Naive B cell (primary cell): ENCODE measurements around the gene PTCD2. TPM values are rescaled to one million over a fixed set of nuclear protein-coding genes. Genes with fewer than 3 reads are reported as not detected.
"Not testable (repeated sequence)": the region's sequence is repeated elsewhere in the genome, so short reads cannot be mapped to it uniquely, and the experiment has no call there.

Experiments
- ATAC-seq, 2 donors: fragments of 150-1000 bp; cut with Tn5 transposase; 2 replicates each; pipeline ENCODE4 v1.10.0; 2021; ENCODE audit warnings: low read depth in 2 of 2, mild to moderate bottlenecking in 2 of 2, moderate library complexity in 2 of 2
- DNase-seq: peaks from one replicate; pipeline ENCODE4 v3.0.0; 2022
- H3K27ac Mint-ChIP-seq, 6 donors: one replicate each; pipeline ENCODE4 v1.8.0; 2020 to 2022; ENCODE audit warnings: mild to moderate bottlenecking in 6 of 6, mixed read lengths in 6 of 6, moderate library complexity in 5 of 6, inconsistent platforms in 2 of 6
- H3K27me3 Mint-ChIP-seq, 3 donors: one replicate each; pipeline ENCODE4 v1.8.0; 2021 to 2022; ENCODE audit warnings: mixed read lengths in 3 of 3, mild to moderate bottlenecking in 1 of 3
- H3K36me3 Mint-ChIP-seq, 2 donors: one replicate each; pipeline ENCODE4 v1.8.0; 2020 to 2022; ENCODE audit warnings: mixed read lengths in 2 of 2, inconsistent platforms in 1 of 2, mild to moderate bottlenecking in 1 of 2
- H3K4me1 Mint-ChIP-seq, 3 donors: one replicate each; pipeline ENCODE4 v1.8.0; 2020 to 2022; ENCODE audit warnings: mixed read lengths in 3 of 3, inconsistent platforms in 1 of 3, mild to moderate bottlenecking in 1 of 3, moderate library complexity in 1 of 3
- H3K4me3 Mint-ChIP-seq, 8 donors: one replicate each; pipeline ENCODE4 v1.8.0; 2020 to 2022; ENCODE audit warnings: mild to moderate bottlenecking in 8 of 8, mixed read lengths in 8 of 8, moderate library complexity in 8 of 8, inconsistent platforms in 2 of 8
- H3K9me3 Mint-ChIP-seq, 7 donors: one replicate each; pipeline ENCODE4 v1.8.0; 2020 to 2022; ENCODE audit warnings: mixed read lengths in 7 of 7, mild to moderate bottlenecking in 5 of 7, inconsistent platforms in 2 of 7, moderate library complexity in 1 of 7
- polyA plus RNA-seq, 6 donors: library from polyadenylated mRNA; unstranded; fragments of 300-500 nt; fragmentation: Illumina TruSeq; gene quantifications; one replicate each; pipeline ENCODE4 v1.2.3, GENCODE V29; 2021; ENCODE audit warnings: low read depth in 6 of 6

PTCD2 gene
- polyA plus RNA-seq, 6 donors from 2014 or later: 0.11 to 5.8 (median 4.6) TPM

DNA sequence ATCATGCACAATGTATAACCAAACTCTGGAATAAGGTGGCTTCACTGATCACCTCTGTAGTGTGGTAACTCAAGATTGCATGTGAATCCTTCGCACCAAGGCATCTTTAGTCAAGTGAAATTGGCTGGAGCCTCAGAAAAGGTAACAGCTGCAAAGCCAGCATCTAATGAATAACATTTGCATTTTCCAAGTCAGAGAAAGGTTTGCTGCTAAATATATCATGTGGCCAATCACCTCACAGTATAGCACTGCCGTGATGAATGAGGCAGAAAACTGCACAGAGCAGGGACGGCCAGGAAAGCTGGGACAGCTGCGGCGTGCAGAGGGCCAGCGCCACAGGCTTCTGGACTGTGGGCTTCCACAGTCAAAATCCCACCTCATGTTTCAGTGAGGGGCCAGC lies 18.6 kb upstream of the PTCD2 start:
- peak; percentile 33 to 55 for ATAC-seq
- DNase-seq: no peak
- Mint-ChIP-seq H3K27ac (peak overlapping the region in 4 of 6 donors; percentile 43 to 97 (median 82)), H3K27me3 (no peaks in the 10 kb centered on the region), H3K4me3 (peak overlapping the region in 3 of 8 donors; percentile 2 to 21 (median 20)), H3K9me3 (peaks cover 0 to 6% (median 0%) of the 10 kb centered on the region in 7 donors), H3K36me3 (peaks cover 6 to 8% of the 10 kb centered on the region in 2 donors), H3K4me1 (peaks cover 52 to 68% (median 59%) of the 10 kb centered on the region in 3 donors)

- Mint-ChIP-seq H3K9me3 (peaks cover 0 to 6% (median 0%) of the 10 kb centered on the region in 7 donors), H3K27ac (peak overlapping the region in 4 of 6 donors; percentile 52 to 88 (median 68)), H3K27me3 (no peaks in the 10 kb centered on the region), H3K4me1 (peaks cover 52 to 72% (median 60%) of the 10 kb centered on the region in 3 donors), H3K4me3 (peak overlapping the region in 2 of 8 donors; percentile 2 to 29), H3K36me3 (peaks cover 6 to 8% of the 10 kb centered on the region in 2 donors)
- no peak for ATAC-seq
- no peak for DNase-seq
Measured at GRCh38 chr5:72302171-72302570, 18.0 kb upstream of the PTCD2 start.

GRCh38 chr5:72305194-72306142 lies 14.7 kb upstream of the PTCD2 start:
- Mint-ChIP-seq H3K4me3 (peak overlapping the region in 3 of 8 donors; percentile 20 to 93 (median 35)), H3K27ac (peak overlapping the region in 5 of 6 donors; percentile 49 to 89 (median 74)), H3K27me3 (no peaks in the 10 kb centered on the region), H3K36me3 (peaks cover 3 to 5% of the 10 kb centered on the region in 2 donors), H3K9me3 (no peaks in the 10 kb centered on the region), H3K4me1 (peaks cover 41 to 60% (median 46%) of the 10 kb centered on the region in 3 donors)
- ATAC-seq (no peak), DNase-seq (no peak)

- peaks cover 31 to 42% (median 34%) of the 10 kb centered on the region in 3 donors for H3K4me1 Mint-ChIP-seq
- no peaks in the 10 kb centered on the region for H3K27me3 Mint-ChIP-seq
- peak overlapping the region; percentile 88 to 96 (median 94) for H3K4me3 Mint-ChIP-seq
- DNase-seq (no peak), ATAC-seq (no peak)
- H3K36me3 Mint-ChIP-seq: peaks cover 0 to 6% of the 10 kb centered on the region in 2 donors
- H3K27ac Mint-ChIP-seq: peak overlapping the region; percentile 90 to 98 (median 97)
- no peaks in the 10 kb centered on the region for H3K9me3 Mint-ChIP-seq
Measured at GRCh38 chr5:72307573-72307967, 12.6 kb upstream of the PTCD2 start.

DNA sequence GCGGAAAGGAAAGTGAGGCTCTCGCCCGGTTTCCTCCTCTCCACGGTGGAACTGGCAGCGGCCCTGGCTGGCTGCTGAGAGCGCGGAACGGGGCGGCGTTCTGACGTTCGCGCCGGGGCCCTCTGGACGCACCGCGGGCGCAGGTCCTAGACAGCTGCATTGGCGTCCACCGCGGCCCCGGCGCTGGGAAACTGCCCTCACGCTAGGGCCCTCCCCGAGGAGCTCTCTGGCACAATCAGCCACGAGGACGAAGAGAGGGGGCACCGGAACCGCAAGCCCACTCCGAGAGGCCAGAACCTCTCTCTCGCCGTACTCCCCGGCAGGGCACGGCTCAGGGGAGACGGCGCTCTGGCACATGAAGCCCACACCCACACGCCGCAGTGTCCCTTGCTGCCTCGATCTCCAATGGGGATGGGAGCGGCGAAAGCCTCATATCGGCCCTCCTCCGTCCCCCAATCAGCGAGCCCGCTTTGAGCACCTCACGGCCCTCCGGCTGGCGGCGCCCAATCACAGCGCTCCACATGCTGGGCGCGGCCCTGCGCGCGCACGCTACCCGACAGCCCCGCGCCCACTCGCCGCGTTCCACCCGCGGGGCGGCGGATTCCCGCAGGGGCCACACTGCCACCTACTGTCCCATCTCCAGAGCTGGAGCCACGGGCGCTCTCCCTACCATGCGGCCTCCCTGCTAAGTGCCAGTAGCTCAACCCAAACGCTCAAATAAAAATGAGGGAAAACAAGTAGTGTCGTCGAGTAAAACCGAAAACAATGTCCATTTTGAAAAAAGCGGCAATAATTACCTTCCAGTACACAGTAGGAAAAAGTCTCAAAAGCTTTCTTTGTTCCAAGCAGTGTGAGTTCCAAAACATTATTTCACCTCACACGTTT lies 12.0 kb upstream of the PTCD2 start:
- Mint-ChIP-seq H3K27ac (peak overlapping the region; percentile 90 to 98 (median 97)), H3K4me3 (peak overlapping the region; percentile 88 to 96 (median 94)), H3K27me3 (no peaks in the 10 kb centered on the region), H3K4me1 (peaks cover 26 to 41% (median 30%) of the 10 kb centered on the region in 3 donors), H3K9me3 (no peaks in the 10 kb centered on the region), H3K36me3 (peaks cover 4 to 6% of the 10 kb centered on the region in 2 donors)
- peak; percentile 97 for DNase-seq
- ATAC-seq: peak; percentile 91 to 94

GRCh38 chr5:72308853-72309191 lies 11.4 kb upstream of the PTCD2 start:
- ATAC-seq: no peak
- H3K4me1 Mint-ChIP-seq: peaks cover 24 to 35% (median 28%) of the 10 kb centered on the region in 3 donors
- peak overlapping the region in 5 of 6 donors; percentile 69 to 98 (median 97) for H3K27ac Mint-ChIP-seq
- peaks cover 4 to 6% of the 10 kb centered on the region in 2 donors for H3K36me3 Mint-ChIP-seq
- peak overlapping the region in 6 of 8 donors; percentile 88 to 96 (median 92) for H3K4me3 Mint-ChIP-seq
- DNase-seq: no peak
- no peaks in the 10 kb centered on the region for H3K9me3 Mint-ChIP-seq
- no peaks in the 10 kb centered on the region for H3K27me3 Mint-ChIP-seq

- DNase-seq (no peak), ATAC-seq (no peak)
- H3K4me3 Mint-ChIP-seq: no peak overlapping the region
- peaks cover 6 to 9% of the 10 kb centered on the region in 2 donors for H3K36me3 Mint-ChIP-seq
- H3K27me3 Mint-ChIP-seq: no peaks in the 10 kb centered on the region
- no peak overlapping the region for H3K27ac Mint-ChIP-seq
- H3K9me3 Mint-ChIP-seq: no peaks in the 10 kb centered on the region
- H3K4me1 Mint-ChIP-seq: peaks cover 11 to 16% (median 15%) of the 10 kb centered on the region in 3 donors
Measured at GRCh38 chr5:72313141-72313540, 7.0 kb upstream of the PTCD2 start.

GRCh38 chr5:72314571-72315172 lies 5.5 kb upstream of the PTCD2 start:
- Mint-ChIP-seq H3K4me3 (peak overlapping the region in 1 of 8 donors; percentile 71), H3K27me3 (no peaks in the 10 kb centered on the region)
- no peak for DNase-seq

GRCh38 chr5:72319435-72319975 lies 668 bp upstream of the PTCD2 start:
- Mint-ChIP-seq H3K4me1 (peaks cover 17 to 35% (median 27%) of the 10 kb centered on the region in 3 donors), H3K4me3 (peak overlapping the region; percentile 97 to 99 (median 98)), H3K36me3 (peaks cover 11 to 17% of the 10 kb centered on the region in 2 donors), H3K27ac (peak overlapping the region; percentile 81 to 99 (median 94))
- not testable (repeated sequence) for H3K9me3 Mint-ChIP-seq, DNase-seq, ATAC-seq, H3K27me3 Mint-ChIP-seq

More at GRCh38 chr5:72314571-72315172, 5.5 kb upstream of the PTCD2 start:
- no peak for ATAC-seq
- Mint-ChIP-seq H3K27ac (peak overlapping the region in 1 of 6 donors; percentile 41), H3K4me1 (peaks cover 11 to 24% (median 17%) of the 10 kb centered on the region in 3 donors), H3K9me3 (no peaks in the 10 kb centered on the region), H3K36me3 (peaks cover 7 to 9% of the 10 kb centered on the region in 2 donors)

DNA sequence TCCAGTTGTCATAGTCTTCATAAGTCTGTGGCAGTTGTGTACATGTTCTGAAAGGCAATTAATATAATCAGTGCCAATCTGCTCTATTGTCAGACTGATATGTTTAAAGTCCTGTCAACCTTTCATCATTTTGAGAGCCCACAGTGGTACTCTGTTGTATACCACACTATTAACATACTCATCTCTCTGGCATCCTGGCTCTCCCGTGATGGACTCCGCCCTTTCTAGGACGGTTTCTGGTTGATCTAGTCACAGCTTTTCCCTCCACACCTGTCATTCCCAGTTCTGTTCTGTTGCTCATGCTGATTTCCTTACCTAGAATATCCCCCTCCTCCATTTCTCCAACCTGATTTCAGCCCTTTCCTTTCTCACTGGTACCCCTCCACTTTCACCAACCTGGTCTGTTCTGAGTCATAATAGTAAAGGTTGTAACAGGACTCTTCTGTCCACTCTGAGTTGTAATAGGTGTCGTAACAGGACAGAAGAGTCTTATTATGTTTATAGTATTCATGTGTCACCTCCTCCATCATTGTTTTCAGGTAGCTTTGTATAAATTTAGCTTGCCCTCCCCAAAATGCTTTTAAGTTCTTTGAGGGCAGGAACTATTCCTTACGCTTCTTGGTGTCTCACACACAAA lies 4.1 kb downstream of the PTCD2 start:
- Mint-ChIP-seq H3K4me3 (peak overlapping the region in 1 of 8 donors; percentile 56), H3K27me3 (no peaks in the 10 kb centered on the region), H3K36me3 (peaks cover 33 to 40% of the 10 kb centered on the region in 2 donors), H3K9me3 (no peaks in the 10 kb centered on the region), H3K27ac (peak overlapping the region in 2 of 6 donors; percentile 9 to 46), H3K4me1 (peaks cover 8 to 16% (median 11%) of the 10 kb centered on the region in 3 donors)
- ATAC-seq (no peak), DNase-seq (no peak)

- Mint-ChIP-seq H3K4me1 (peaks cover 4 to 7% (median 5%) of the 10 kb centered on the region in 3 donors), H3K36me3 (peaks cover 32 to 51% of the 10 kb centered on the region in 2 donors), H3K4me3 (no peak overlapping the region), H3K27ac (no peak overlapping the region), H3K27me3 (no peaks in the 10 kb centered on the region), H3K9me3 (no peaks in the 10 kb centered on the region)
- ATAC-seq (no peak), DNase-seq (no peak)
Measured at GRCh38 chr5:72325566-72326305, 5.6 kb downstream of the PTCD2 start.
